ENCODE measurements around the gene KLHDC1. TPM values are rescaled to one million over a fixed set of nuclear protein-coding genes. Genes with fewer than 3 reads are reported as not detected.
"Not testable (repeated sequence)": the region's sequence is repeated elsewhere in the genome, so short reads cannot be mapped to it uniquely, and the experiment has no call there.

The KLHDC1 gene, protein sequence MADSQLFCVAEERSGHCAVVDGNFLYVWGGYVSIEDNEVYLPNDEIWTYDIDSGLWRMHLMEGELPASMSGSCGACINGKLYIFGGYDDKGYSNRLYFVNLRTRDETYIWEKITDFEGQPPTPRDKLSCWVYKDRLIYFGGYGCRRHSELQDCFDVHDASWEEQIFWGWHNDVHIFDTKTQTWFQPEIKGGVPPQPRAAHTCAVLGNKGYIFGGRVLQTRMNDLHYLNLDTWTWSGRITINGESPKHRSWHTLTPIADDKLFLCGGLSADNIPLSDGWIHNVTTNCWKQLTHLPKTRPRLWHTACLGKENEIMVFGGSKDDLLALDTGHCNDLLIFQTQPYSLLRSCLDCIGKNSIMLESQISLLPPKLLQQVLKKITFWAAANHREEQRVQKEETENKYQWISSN
- 10 to 100 TPM in 1 of 2 experiments, 1 to 10 TPM in 1; 9.8 to 11.8 TPM for total RNA-seq
- polyA plus RNA-seq (2013, experiment 1 of 2) = 4.9 TPM
- 6.1 TPM for polyA plus RNA-seq (2013, experiment 2 of 2)
- total RNA-seq = 0.98 to 25.8 (median 10.4) reads per million in 172 experiments

DNA sequence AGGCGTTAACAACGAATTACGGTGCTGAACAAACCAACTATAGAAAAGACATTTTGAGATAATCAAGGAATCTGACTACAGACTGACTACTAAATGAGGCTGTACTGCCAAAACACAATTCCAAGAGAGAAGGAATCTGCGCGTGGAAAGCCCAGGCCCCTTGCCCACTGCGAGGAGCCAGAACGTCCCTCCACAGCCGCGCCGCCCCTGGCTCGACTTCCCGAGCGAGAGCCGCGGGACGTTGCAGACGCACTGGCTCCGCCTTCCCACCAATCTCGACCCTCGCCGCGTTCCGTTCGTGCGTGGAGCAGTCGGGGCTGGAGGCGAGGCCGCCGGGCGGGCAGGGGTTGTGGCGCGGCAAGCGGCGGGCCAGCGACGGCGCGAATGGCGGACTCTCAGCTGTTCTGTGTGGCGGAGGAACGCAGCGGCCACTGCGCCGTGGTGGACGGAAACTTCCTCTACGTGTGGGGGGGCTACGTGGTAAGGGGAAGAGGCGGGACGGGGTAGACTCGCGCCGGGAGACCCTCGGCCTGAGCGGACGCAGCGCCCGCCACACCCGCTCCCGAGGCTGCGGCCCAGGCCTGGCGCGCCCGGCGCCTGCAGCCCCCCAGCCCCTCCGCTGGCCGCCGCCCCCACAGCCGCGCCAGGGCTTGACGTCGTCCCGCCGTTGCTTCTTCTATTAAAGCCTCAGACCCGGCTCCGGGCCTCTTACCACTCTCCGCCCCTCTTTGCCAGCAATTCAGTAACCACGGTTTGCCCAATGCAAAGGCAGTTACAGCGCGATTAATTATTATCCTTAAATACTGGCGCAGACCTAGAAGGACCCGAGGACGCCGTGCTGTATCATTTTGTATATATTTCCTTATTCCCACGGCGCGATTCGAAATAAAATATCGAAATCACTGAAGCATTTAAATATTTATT is at the start of gene KLHDC1:
Gene KLHDC1 (plus strand): TSS at position 310 of the 924 bp plus-strand sequence. CDS start 75 bp downstream, at position 385.
- ATAC-seq (ENCODE audit: poor library complexity) = peak; percentile 85
- POLR2A ChIA-PET = interaction anchor here (1.0 to 2.9 kb wide), 9 partner anchors 18 to 424 kb away, joined by 3 to 34 read pairs (median 6); partner anchors contain the start of genes DNAAF2, KLHDC2, MGAT2 and NEMF
- H3K9me3 Mint-ChIP-seq = no peaks in the 10 kb centered on the region
- H3K27me3 Mint-ChIP-seq = no peaks in the 10 kb centered on the region
- H3K9me3 ChIP-seq (ENCODE audit: control insufficient read depth in 1 of 2, insufficient read depth in 1 of 2, low read length in 2 of 2) = no peaks in the 10 kb centered on the region
- TF ChIP-seq, protein P1, sequence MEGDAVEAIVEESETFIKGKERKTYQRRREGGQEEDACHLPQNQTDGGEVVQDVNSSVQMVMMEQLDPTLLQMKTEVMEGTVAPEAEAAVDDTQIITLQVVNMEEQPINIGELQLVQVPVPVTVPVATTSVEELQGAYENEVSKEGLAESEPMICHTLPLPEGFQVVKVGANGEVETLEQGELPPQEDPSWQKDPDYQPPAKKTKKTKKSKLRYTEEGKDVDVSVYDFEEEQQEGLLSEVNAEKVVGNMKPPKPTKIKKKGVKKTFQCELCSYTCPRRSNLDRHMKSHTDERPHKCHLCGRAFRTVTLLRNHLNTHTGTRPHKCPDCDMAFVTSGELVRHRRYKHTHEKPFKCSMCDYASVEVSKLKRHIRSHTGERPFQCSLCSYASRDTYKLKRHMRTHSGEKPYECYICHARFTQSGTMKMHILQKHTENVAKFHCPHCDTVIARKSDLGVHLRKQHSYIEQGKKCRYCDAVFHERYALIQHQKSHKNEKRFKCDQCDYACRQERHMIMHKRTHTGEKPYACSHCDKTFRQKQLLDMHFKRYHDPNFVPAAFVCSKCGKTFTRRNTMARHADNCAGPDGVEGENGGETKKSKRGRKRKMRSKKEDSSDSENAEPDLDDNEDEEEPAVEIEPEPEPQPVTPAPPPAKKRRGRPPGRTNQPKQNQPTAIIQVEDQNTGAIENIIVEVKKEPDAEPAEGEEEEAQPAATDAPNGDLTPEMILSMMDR (IDR thresholded peaks at IDR 0.05) = no peak
- no peaks in the 10 kb centered on the region for H3K36me3 ChIP-seq (ENCODE audit: insufficient read depth, low read length)
- CTCF ChIA-PET = interaction anchor here (0.6 to 1.6 kb wide), 5 partner anchors 8 to 106 kb away, joined by 3 to 5 read pairs (median 4); partner anchors contain the start of genes KLHDC2 and RPS29
- H3K27me3 ChIP-seq (ENCODE audit: control insufficient read depth in 1 of 2, insufficient read depth in 2 of 2, low read length in 2 of 2) = no peaks in the 10 kb centered on the region
- H3K4me1 ChIP-seq (ENCODE audit: insufficient read depth, low read length) = peaks cover 10% of the 10 kb centered on the region
- intact Hi-C loops (cut with DNase I, micrococcal nuclease) = loop anchor here (5.0 kb wide), 3 partner anchors 61 to 106 kb away; partner anchors contain the start of genes KLHDC2 (in 1 of the 2) and RPS29 (in 1 of the 2)
- H3K36me3 Mint-ChIP-seq (ENCODE audit: low read depth) = peaks cover 9% of the 10 kb centered on the region
- peak; percentile 66 to 90 (median 78) for DNase-seq
- H3K27ac Mint-ChIP-seq = peak within 1 kb of the TSS; percentile 88
- H3K4me3 Mint-ChIP-seq = peak within 1 kb of the TSS; percentile 97
- peaks cover 50% of the 10 kb centered on the region for H3K4me1 Mint-ChIP-seq (ENCODE audit: low read depth)
- H3K4me3 ChIP-seq (ENCODE audit: low read length) = peak within 1 kb of the TSS; percentile 69
- H3K27ac ChIP-seq (ENCODE audit: low read depth in 1 of 2, low read length in 2 of 2) = peak within 1 kb of the TSS; percentile 60 to 70

DNA sequence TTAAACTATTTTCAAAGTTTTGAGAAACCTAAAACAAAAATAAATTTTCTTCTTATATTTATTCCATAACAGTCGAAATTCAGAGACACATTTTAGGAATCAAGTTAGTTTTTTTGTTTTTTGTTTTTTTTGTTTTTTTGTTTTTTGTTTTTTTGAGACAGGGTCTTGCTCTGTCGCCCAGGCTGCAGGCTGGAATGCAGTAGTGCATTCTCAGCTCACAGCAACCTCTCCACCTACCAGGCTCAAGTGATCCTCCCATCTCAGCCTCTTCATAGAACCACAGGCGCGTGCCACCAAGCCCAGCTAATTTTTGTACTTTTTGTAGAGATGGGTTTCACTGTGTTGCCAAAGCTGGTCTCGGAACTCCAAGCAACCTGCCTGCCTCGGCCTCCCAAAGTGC is 39.4 kb upstream of the KLHDC1 start:
- ChIA-PET POLR2A (no interaction called here), CTCF (no interaction called here)
- H3K27me3 Mint-ChIP-seq = no peaks in the 10 kb centered on the region
- DNase-seq (no peak), ATAC-seq (ENCODE audit: poor library complexity) (no peak)
- Histone ChIP-seq H3K36me3 (ENCODE audit: insufficient read depth, low read length) (no peaks in the 10 kb centered on the region), H3K9me3 (ENCODE audit: control insufficient read depth in 1 of 2, insufficient read depth in 1 of 2, low read length in 2 of 2) (no peaks in the 10 kb centered on the region), H3K4me3 (ENCODE audit: low read length) (no peak overlapping the region), H3K27ac (ENCODE audit: low read depth in 1 of 2, low read length in 2 of 2) (no peak overlapping the region), H3K27me3 (ENCODE audit: control insufficient read depth in 1 of 2, insufficient read depth in 2 of 2, low read length in 2 of 2) (no peaks in the 10 kb centered on the region), H3K4me1 (ENCODE audit: insufficient read depth, low read length) (no peaks in the 10 kb centered on the region)
- peaks cover 7% of the 10 kb centered on the region for H3K4me1 Mint-ChIP-seq (ENCODE audit: low read depth)
- H3K36me3 Mint-ChIP-seq (ENCODE audit: low read depth) = no peaks in the 10 kb centered on the region
- H3K4me3 Mint-ChIP-seq = no peak overlapping the region
- no peak overlapping the region for H3K27ac Mint-ChIP-seq
- no peaks in the 10 kb centered on the region for H3K9me3 Mint-ChIP-seq
- intact Hi-C loops (cut with DNase I, micrococcal nuclease) = no loop called here
- TF ChIP-seq, protein P1 (IDR thresholded peaks at IDR 0.05) = no peak

DNA sequence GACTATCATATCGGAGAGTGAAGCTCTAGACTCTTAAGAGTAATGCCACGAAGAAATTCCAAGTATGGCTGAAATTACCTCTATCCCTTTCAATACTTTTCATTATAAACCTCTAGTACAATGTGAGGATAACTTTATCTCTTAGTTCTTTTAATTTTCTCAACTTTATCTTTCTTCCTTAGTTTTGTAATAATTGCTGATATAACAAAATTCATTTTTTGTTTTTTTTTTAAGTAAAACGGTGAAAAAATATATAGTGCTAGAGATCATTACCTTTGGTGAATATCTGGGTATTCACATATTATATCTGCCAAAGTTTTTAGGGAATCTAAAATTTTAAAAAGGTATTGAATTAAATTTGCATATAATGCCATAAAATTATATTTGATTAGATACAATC is 38.4 kb upstream of the KLHDC1 start:
- Histone ChIP-seq H3K36me3 (ENCODE audit: insufficient read depth, low read length) (no peaks in the 10 kb centered on the region), H3K27ac (ENCODE audit: low read depth in 1 of 2, low read length in 2 of 2) (no peak overlapping the region), H3K9me3 (ENCODE audit: control insufficient read depth in 1 of 2, insufficient read depth in 1 of 2, low read length in 2 of 2) (no peaks in the 10 kb centered on the region), H3K4me1 (ENCODE audit: insufficient read depth, low read length) (no peaks in the 10 kb centered on the region), H3K4me3 (ENCODE audit: low read length) (no peak overlapping the region), H3K27me3 (ENCODE audit: control insufficient read depth in 1 of 2, insufficient read depth in 2 of 2, low read length in 2 of 2) (no peaks in the 10 kb centered on the region)
- H3K4me1 Mint-ChIP-seq (ENCODE audit: low read depth) = peaks cover 7% of the 10 kb centered on the region
- TF ChIP-seq, protein P1 (IDR thresholded peaks at IDR 0.05) = no peak
- H3K4me3 Mint-ChIP-seq = no peak overlapping the region
- ChIA-PET POLR2A (no interaction called here), CTCF (no interaction called here)
- intact Hi-C loops (cut with DNase I, micrococcal nuclease) = no loop called here
- no peaks in the 10 kb centered on the region for H3K27me3 Mint-ChIP-seq
- H3K36me3 Mint-ChIP-seq (ENCODE audit: low read depth) = no peaks in the 10 kb centered on the region
- DNase-seq (no peak), ATAC-seq (ENCODE audit: poor library complexity) (no peak)
- H3K9me3 Mint-ChIP-seq = no peaks in the 10 kb centered on the region
- no peak overlapping the region for H3K27ac Mint-ChIP-seq

DNA sequence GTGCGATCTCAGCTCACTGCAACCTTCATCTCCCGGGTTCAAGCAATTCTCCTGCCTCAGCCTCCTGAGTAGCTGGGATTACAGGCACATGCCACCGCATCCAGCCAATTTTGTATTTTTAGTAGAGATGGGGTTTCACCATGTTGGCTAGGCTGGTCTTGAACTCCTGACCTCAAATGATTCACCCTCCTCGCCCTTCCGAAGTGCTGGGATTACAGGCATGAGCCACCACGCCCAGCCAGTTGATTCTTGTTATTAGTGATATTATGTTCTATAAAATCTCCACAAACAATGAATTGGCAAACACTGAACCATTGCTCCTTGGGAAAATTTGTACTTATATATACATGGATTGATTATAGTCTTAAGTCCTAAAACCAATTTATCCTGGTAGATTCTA is 35.4 kb upstream of the KLHDC1 start:
- H3K36me3 Mint-ChIP-seq (ENCODE audit: low read depth); H3K9me3 ChIP-seq (ENCODE audit: control insufficient read depth in 1 of 2, insufficient read depth in 1 of 2, low read length in 2 of 2); intact Hi-C loops (cut with DNase I, micrococcal nuclease); H3K4me3 Mint-ChIP-seq; H3K27me3 ChIP-seq (ENCODE audit: control insufficient read depth in 1 of 2, insufficient read depth in 2 of 2, low read length in 2 of 2); DNase-seq; CTCF ChIA-PET; POLR2A ChIA-PET; H3K4me1 ChIP-seq (ENCODE audit: insufficient read depth, low read length); ATAC-seq (ENCODE audit: poor library complexity); H3K9me3 Mint-ChIP-seq; H3K4me3 ChIP-seq (ENCODE audit: low read length); H3K27ac Mint-ChIP-seq; H3K36me3 ChIP-seq (ENCODE audit: insufficient read depth, low read length); H3K27ac ChIP-seq (ENCODE audit: low read depth in 1 of 2, low read length in 2 of 2); H3K4me1 Mint-ChIP-seq (ENCODE audit: low read depth); H3K27me3 Mint-ChIP-seq: not testable (repeated sequence)

Data from CD4-positive, alpha-beta T cell (primary cell).